ENCODE measurements around the gene NCAPD2. TPM values are rescaled to one million over a fixed set of nuclear protein-coding genes. Genes with fewer than 3 reads are reported as not detected.

NCAPD2 gene
- total RNA-seq, 2 donors from 2014 or later = 19.9 to 26.7 TPM

- DNase-seq (ENCODE audit: low spot score) (no peak), ATAC-seq (ENCODE audit: insufficient number of reproducible peaks, low FRiP score, low read depth) (peak; percentile 8)
- TF ChIP-seq CTCF (IDR thresholded peaks at IDR 0.05) = no peak
- peaks cover 59 to 81% of the 10 kb centered on the region in 2 donors for H3K4me1 ChIP-seq (ENCODE audit: control insufficient read depth in 1 of 2, low read depth in 2 of 2)
- H3K4me3 ChIP-seq = peak overlapping the region; percentile 93
- H3K27ac ChIP-seq = peak overlapping the region; percentile 98 to 100
- H3K9me3 ChIP-seq = no peaks in the 10 kb centered on the region
- H3K27me3 ChIP-seq (replicated peaks; ENCODE audit: insufficient read depth) = no peaks in the 10 kb centered on the region
- H3K36me3 ChIP-seq = peaks cover 31% of the 10 kb centered on the region
Measured at GRCh38 chr12:6551496-6552139, 57.7 kb downstream of the NCAPD2 start.

GRCh38 chr12:6552140-6552551 lies 58.2 kb downstream of the NCAPD2 start:
- no peak for TF ChIP-seq CTCF (IDR thresholded peaks at IDR 0.05)
- Histone ChIP-seq H3K27me3 (replicated peaks; ENCODE audit: insufficient read depth) (no peaks in the 10 kb centered on the region), H3K36me3 (peaks cover 28% of the 10 kb centered on the region), H3K4me3 (peak overlapping the region; percentile 93), H3K4me1 (ENCODE audit: control insufficient read depth in 1 of 2, low read depth in 2 of 2) (peaks cover 59 to 82% of the 10 kb centered on the region in 2 donors), H3K27ac (peak overlapping the region; percentile 98 to 100), H3K9me3 (no peaks in the 10 kb centered on the region)
- no peak for DNase-seq (ENCODE audit: low spot score)
- peak; percentile 24 for ATAC-seq (ENCODE audit: insufficient number of reproducible peaks, low FRiP score, low read depth)

GRCh38 chr12:6553051-6553868 lies 59.4 kb downstream of the NCAPD2 start:
- no peaks in the 10 kb centered on the region for H3K9me3 ChIP-seq
- DNase-seq (ENCODE audit: low spot score) (no peak), ATAC-seq (ENCODE audit: insufficient number of reproducible peaks, low FRiP score, low read depth) (peak; percentile 3)
- no peaks in the 10 kb centered on the region for H3K27me3 ChIP-seq (replicated peaks; ENCODE audit: insufficient read depth)
- peaks cover 18% of the 10 kb centered on the region for H3K36me3 ChIP-seq
- peak overlapping the region; percentile 93 for H3K4me3 ChIP-seq
- peak overlapping the region; percentile 98 to 100 for H3K27ac ChIP-seq
- H3K4me1 ChIP-seq (ENCODE audit: control insufficient read depth in 1 of 2, low read depth in 2 of 2) = peaks cover 55 to 76% of the 10 kb centered on the region in 2 donors
- no peak for TF ChIP-seq CTCF (IDR thresholded peaks at IDR 0.05)

- no peaks in the 10 kb centered on the region for H3K27me3 ChIP-seq (replicated peaks; ENCODE audit: insufficient read depth)
- H3K4me3 ChIP-seq = peak overlapping the region; percentile 93
- H3K4me1 ChIP-seq (ENCODE audit: control insufficient read depth in 1 of 2, low read depth in 2 of 2) = peaks cover 45 to 65% of the 10 kb centered on the region in 2 donors
- H3K27ac ChIP-seq = peak overlapping the region; percentile 98 to 100
- TF ChIP-seq CTCF (IDR thresholded peaks at IDR 0.05) = peak; percentile 56
- H3K9me3 ChIP-seq = no peaks in the 10 kb centered on the region
- ATAC-seq (ENCODE audit: insufficient number of reproducible peaks, low FRiP score, low read depth) = no peak
- no peak for DNase-seq (ENCODE audit: low spot score)
- H3K36me3 ChIP-seq = peaks cover 10% of the 10 kb centered on the region
Measured at GRCh38 chr12:6554168-6555017, 60.5 kb downstream of the NCAPD2 start.
